GM12878 (cell line): Measurements from ENCODE around the gene ADAR. TPM values are rescaled to one million over a fixed set of nuclear protein-coding genes. Genes with fewer than 3 reads are reported as not detected.

Experiments
- ATAC-seq: fragments of 200-7000 bp; cut with Tn5 transposase; 3 replicates; pipeline ENCODE4 v1.9.1; 2020; ENCODE audit warnings: mild to moderate bottlenecking, moderate library complexity
- BruUV-seq: library from RNA; stranded (reverse); fragments of 400-500 nt; replicated peaks from 2 replicates; lab custom pipeline; 2021; lab: Mats Ljungman, UMichigan
- CTCF ChIA-PET: fragments of 300-600 bp; sonication (Branson Sonifier 250); formaldehyde crosslinking; extraction: SDS; loops from one replicate; lab custom pipeline; 2021; ENCODE audit warnings: inconsistent platforms; lab: Yijun Ruan, JAX
- POLR2A ChIA-PET: fragments of 350-600 bp; formaldehyde crosslinking; extraction: SDS; loops from one replicate; lab custom pipeline; 2021; ENCODE audit warnings: inconsistent platforms; lab: Charles Lee
- RAD21 ChIA-PET: fragments of 300-600 bp; sonication (Branson Sonifier 250); formaldehyde crosslinking; loops from one replicate; lab custom pipeline; 2023; ENCODE audit warnings: antibody characterized with exemption; ENCODE audit not compliant: unreplicated experiment; lab: Charles Lee
- SMC1A ChIA-PET: fragments of 300-600 bp; sonication (Branson Sonifier 250); formaldehyde crosslinking; loops from one replicate; lab custom pipeline; 2023; ENCODE audit not compliant: unreplicated experiment, uncharacterized antibody; lab: Charles Lee
- DNase-seq: peaks from one replicate; pipeline ENCODE4 v3.0.0-alpha.2; 2011; ENCODE audit warnings: low read depth, low spot score
- FAIRE-seq: peaks from 3 replicates; lab custom pipeline; 2011; peaks lifted over from hg19 to GRCh38; lab: Jason Lieb, UNC
- H2AFZ ChIP-seq: 2 replicates; pipeline ENCODE4 v1.6.0; 2011; ENCODE audit warnings: low read depth, low read length, control low read depth; ENCODE audit not compliant: control insufficient read depth
- H3K27ac ChIP-seq: 2 replicates; pipeline ENCODE4 v1.5.1; 2011; ENCODE audit warnings: control low read depth; ENCODE audit not compliant: control insufficient read depth, insufficient read depth
- H3K27me3 ChIP-seq, 2 experiments: replicated peaks in 1 of 2; 2 replicates each; pipeline versions ENCODE4 v1.6.0 to v1.6.1; 2011; ENCODE audit warnings: low read length in 1 of 2; ENCODE audit not compliant: control insufficient read depth in 2 of 2, insufficient read depth in 2 of 2
- H3K36me3 ChIP-seq, 2 experiments: 2 replicates each; pipeline ENCODE4 v1.5.1; 2011; ENCODE audit warnings: low read length in 1 of 2; ENCODE audit not compliant: control insufficient read depth in 2 of 2, insufficient read depth in 2 of 2
- H3K4me1 ChIP-seq: 2 replicates; pipeline ENCODE4 v1.6.1; 2011; ENCODE audit warnings: mild to moderate bottlenecking, low read length, moderate library complexity, mixed read lengths; ENCODE audit not compliant: control insufficient read depth, insufficient read depth
- H3K4me2 ChIP-seq: 2 replicates; pipeline ENCODE4 v1.6.0; 2011; ENCODE audit warnings: control low read depth; ENCODE audit not compliant: control insufficient read depth, insufficient read depth
- H3K4me3 ChIP-seq: fragments of 200-600 bp; sonication (generic); 2 replicates; pipeline ENCODE4 v1.5.1; 2016
- H3K79me2 ChIP-seq: 2 replicates; pipeline ENCODE4 v1.6.0; 2011; ENCODE audit warnings: low read length; ENCODE audit not compliant: control insufficient read depth, insufficient read depth
- H3K9ac ChIP-seq: 2 replicates; pipeline ENCODE4 v1.8.0; 2011; ENCODE audit warnings: low read length, control low read depth, mixed read lengths; ENCODE audit not compliant: control insufficient read depth, insufficient read depth
- H3K9me3 ChIP-seq: replicated peaks from 3 replicates; pipeline ENCODE4 v1.5.1; 2011; ENCODE audit warnings: mild to moderate bottlenecking, low read length; ENCODE audit not compliant: control insufficient read depth, insufficient read depth
- H4K20me1 ChIP-seq: 2 replicates; pipeline ENCODE4 v1.6.0; 2011; ENCODE audit not compliant: control insufficient read depth, insufficient read depth
- ATF3 ChIP-seq: IDR thresholded peaks from 2 replicates; pipeline ENCODE4 v1.6.1; 2011; ENCODE audit warnings: low read depth, mild to moderate bottlenecking, low read length, moderate library complexity, borderline replicate concordance; ENCODE audit errors: extremely low read depth
- E2F8 ChIP-seq: fragments of 450-650 bp; IDR thresholded peaks from 2 replicates; pipeline ENCODE4 v1.6.1; 2018; ENCODE audit warnings: mild to moderate bottlenecking, low read depth, moderate library complexity; ENCODE audit not compliant: partially characterized antibody
- HSF1 ChIP-seq: fragments of 150-350 bp; IDR thresholded peaks from 2 replicates; pipeline ENCODE4 v1.6.1; 2014; ENCODE audit warnings: mild to moderate bottlenecking, low read depth, low read length
- KLF5 ChIP-seq: fragments of 450-650 bp; IDR thresholded peaks from 2 replicates; pipeline ENCODE4 v1.6.1; 2014; ENCODE audit warnings: mild to moderate bottlenecking; ENCODE audit not compliant: partially characterized antibody
- NFIC ChIP-seq: IDR thresholded peaks from 2 replicates; pipeline ENCODE4 v1.6.1; 2012; ENCODE audit warnings: low read depth, mild to moderate bottlenecking, inconsistent platforms, low read length, moderate library complexity
- POLR2AphosphoS2 ChIP-seq: IDR thresholded peaks from 2 replicates; pipeline ENCODE4 v1.6.1; 2011; ENCODE audit warnings: low read depth, mild to moderate bottlenecking, low read length, improper control_type of control experiment, moderate library complexity
- POU2F2 ChIP-seq: IDR thresholded peaks from 3 replicates; pipeline ENCODE4 v1.6.1; 2011; ENCODE audit warnings: low read depth, mild to moderate bottlenecking, low read length, borderline replicate concordance
- TARDBP ChIP-seq: IDR thresholded peaks from 2 replicates; pipeline ENCODE4 v1.6.1; 2016; ENCODE audit warnings: borderline replicate concordance
- USF1 ChIP-seq: IDR thresholded peaks from 2 replicates; pipeline ENCODE4 v1.6.1; 2011; ENCODE audit warnings: borderline replicate concordance, low read depth, mild to moderate bottlenecking, moderate library complexity, mixed read lengths, low read length; ENCODE audit not compliant: insufficient read depth; ENCODE audit errors: extremely low read length
- ZZZ3 ChIP-seq: IDR thresholded peaks from 2 replicates; pipeline ENCODE4 v1.6.1; 2011; ENCODE audit warnings: low read depth; ENCODE audit not compliant: control insufficient read depth, insufficient read length
- WGBS: methylation state at CpG from one replicate; pipeline ENCODE4 v1.1.6; 2016; ENCODE audit warnings: low lambda C conversion rate; ENCODE audit not compliant: insufficient replicate concordance, insufficient coverage; ENCODE audit errors: missing lambda C conversion rate; 5-methylcytosine and 5-hydroxymethylcytosine counted together
- in situ Hi-C: fragments of 300-500 bp; cut with MboI; formaldehyde crosslinking; loops from 9 replicates; pipeline ENCODE4 v1.14.3; 2018; ENCODE audit warnings: mixed read lengths
- intact Hi-C: fragments of 100-400 bp; cut with micrococcal nuclease; formaldehyde crosslinking; loops from one replicate; pipeline ENCODE4 v1.14.2; 2022; ENCODE audit not compliant: unreplicated experiment
- polyA plus RNA-seq, 11 experiments: library from polyadenylated mRNA; depleted of rRNA in 4 of 11; unstranded in 6 of 11; stranded (reverse) in 5 of 11; fragments of >200 nt; fragmentation: Nextera tagmentation in 4 of 11; fragmentation: Illumina TruSeq in 1 of 11; extraction: Ambion mirVana in 4 of 11; extraction: Trizol in 1 of 11; gene quantifications; 1 replicate in 1 of 11; 2 replicates in 10 of 11; pipeline versions ENCODE4 v1.2.1 to v1.2.3, GENCODE V29; 2011 to 2016; ENCODE audit warnings: inconsistent platforms in 2 of 11, missing spikeins in 2 of 11, low read depth in 1 of 11
- total RNA-seq, 4 experiments: library from RNA; depleted of rRNA in 3 of 4; stranded (reverse); fragments of >200 nt in 3 of 4; fragmentation: Illumina TruSeq in 1 of 4; extraction: Trizol in 1 of 4; gene quantifications; 2 replicates each; pipeline versions ENCODE4 v1.2.1 to v1.2.3, GENCODE V29; 2013 to 2021

The ADAR gene
- total and polyA plus RNA-seq, 10 of the 15 experiments (the other 5 are each of a cell fraction or from before 2014, with no cell fraction given) = 55.5 to 413 (median 176) TPM

- Histone ChIP-seq H3K4me3 (no peak overlapping the region), H4K20me1 (no peaks in the 10 kb centered on the region), H3K79me2 (no peaks in the 10 kb centered on the region), H3K9ac (no peak overlapping the region)
- WGBS = 83% methylated on average over 1 of the region's 1 CpG
- DNase-seq (no peak), ATAC-seq (no peak)
- ChIA-PET POLR2A (no interaction called here), RAD21 (no interaction called here), SMC1A (interaction anchor here (1.1 kb wide), 1 partner anchor 467 kb away, joined by 3 read pairs; no protein-coding TSS in a partner anchor)
- in situ Hi-C loops = no loop called here
- TF ChIP-seq POU2F2 (no peak), NFIC (no peak), ZZZ3 (no peak), TARDBP (no peak), ATF3 (no peak), KLF5 (no peak), E2F8 (no peak), POLR2AphosphoS2 (no peak), HSF1 (no peak), USF1 (no peak)
- TF ChIP-seq, all 136 proteins: peak for 0
- Histone ChIP-seq H3K4me2 (no peak overlapping the region), H3K4me1 (no peaks in the 10 kb centered on the region), H3K9me3 (no peaks in the 10 kb centered on the region; the same call in 1 of the 3 replicates), H3K27me3 (no peaks in the 10 kb centered on the region), H3K36me3 (no peaks in the 10 kb centered on the region), H2AFZ (no peak overlapping the region), H3K27ac (no peak overlapping the region)
- CTCF ChIA-PET = interaction anchor here (1.4 kb wide), 1 partner anchor 18 kb away, joined by 3 read pairs; no protein-coding TSS in a partner anchor
- intact Hi-C loops = no loop called here
- FAIRE-seq = no peak
- BruUV-seq = no TSS peak
Observed at GRCh38 chr1:154641534-154641933, 33.5 kb upstream of the ADAR start.
